H9 (cell line): Measurements from ENCODE around the gene PDS5A. TPM values are rescaled to one million over a fixed set of nuclear protein-coding genes. Genes with fewer than 3 reads are reported as not detected.

Experiments used
- total RNA-seq: library from RNA; stranded (reverse); gene quantifications from 2 replicates; pipeline ENCODE4 v1.2.1, GENCODE V29; 2021

The PDS5A gene
- total RNA-seq, 1 experiment from 2014 or later = 65.4 TPM

Other genes with a start within 250 kb of the PDS5A start
- 35.0 and 36.4 TPM in 2 replicates for gene N4BP2, start 78.9 kb upstream of the PDS5A start, total RNA-seq
- gene RHOH, start 219.1 kb upstream of the PDS5A start, total RNA-seq = 7.1 and 8.2 TPM in 2 replicates